SK-N-MC (cell line): Measurements from ENCODE around the gene FBXO11.
A peak's percentile ranks its signal among the peaks of the same experiment; 100 is the strongest.
"Not testable (repeated sequence)": the region's sequence is repeated elsewhere in the genome, so short reads cannot be mapped to it uniquely, and the experiment has no call there.

Source experiments
- DNase-seq: peaks from one replicate; pipeline ENCODE4 v3.0.0-alpha.2; 2011; ENCODE audit warnings: low read depth, low spot score
- H3K27ac ChIP-seq: fragments of 200-600 bp; sonication (generic); 2 replicates; pipeline ENCODE4 v1.5.1; 2016; ENCODE audit warnings: mixed run types
- H3K36me3 ChIP-seq: fragments of 200-600 bp; sonication (generic); 2 replicates; pipeline ENCODE4 v1.6.1; 2017; ENCODE audit warnings: antibody characterized with exemption, low read length, mixed read lengths; ENCODE audit not compliant: insufficient read depth
- H3K4me3 ChIP-seq: fragments of 200-600 bp; sonication (generic); 2 replicates; pipeline ENCODE4 v1.5.1; 2016
- H3K9ac ChIP-seq: fragments of 200-600 bp; sonication (generic); 2 replicates; pipeline ENCODE4 v1.8.0; 2017; ENCODE audit warnings: mixed run types, mixed read lengths; ENCODE audit not compliant: insufficient read length
- H3K9me3 ChIP-seq: fragments of 200-600 bp; sonication (generic); 2 replicates; pipeline ENCODE4 v1.6.1; 2017; ENCODE audit warnings: low read depth, mild to moderate bottlenecking, antibody characterized with exemption, low read length, moderate library complexity, mixed read lengths
- EZH2 ChIP-seq: fragments of 200-600 bp; sonication (generic); IDR thresholded peaks from one replicate; pipeline ENCODE4 v1.6.1; 2017; ENCODE audit warnings: antibody characterized with exemption
- FOXP2 ChIP-seq: optimal IDR thresholded peaks from 2 replicates; pipeline ENCODE3; 2011; ENCODE audit warnings: mild to moderate bottlenecking, moderate library complexity; ENCODE audit not compliant: insufficient read depth; ENCODE audit errors: extremely low read length, control extremely low read depth
- POLR2AphosphoS5 ChIP-seq: IDR thresholded peaks from 2 replicates; pipeline ENCODE4 v1.6.1; 2012; ENCODE audit warnings: mild to moderate bottlenecking, low read depth, low read length, borderline replicate concordance

The FBXO11 gene

GRCh38 chr2:47868611-47869352, 37.5 kb downstream of the FBXO11 start:
- no peak for DNase-seq

GRCh38 chr2:47867205-47867604, 39.1 kb downstream of the FBXO11 start:
- Histone ChIP-seq H3K9ac (no peak overlapping the region), H3K9me3 (no peaks in the 10 kb centered on the region), H3K27ac (no peak overlapping the region), H3K4me3 (no peak overlapping the region), H3K36me3 (no peaks in the 10 kb centered on the region)
- TF ChIP-seq FOXP2 (no peak), POLR2AphosphoS5 (no peak), EZH2 (no peak)
- no peak for DNase-seq

More at GRCh38 chr2:47868611-47869352, 37.5 kb downstream of the FBXO11 start:
- Histone ChIP-seq H3K9ac (no peak overlapping the region), H3K9me3 (no peaks in the 10 kb centered on the region), H3K4me3 (no peak overlapping the region), H3K27ac (no peak overlapping the region), H3K36me3 (peaks cover 6% of the 10 kb centered on the region; the same call in 1 of the 2 replicates)
- TF ChIP-seq FOXP2 (no peak), POLR2AphosphoS5 (no peak), EZH2 (no peak)

GRCh38 chr2:47864566-47864965, 41.7 kb downstream of the FBXO11 start:
- no peak for DNase-seq
- H3K9me3 ChIP-seq = no peaks in the 10 kb centered on the region
- TF ChIP-seq POLR2AphosphoS5 = no peak
- no peak for TF ChIP-seq FOXP2
- TF ChIP-seq EZH2 = no peak
- H3K27ac ChIP-seq = no peak overlapping the region
- H3K9ac ChIP-seq = no peak overlapping the region
- H3K36me3 ChIP-seq = no peaks in the 10 kb centered on the region
- no peak overlapping the region for H3K4me3 ChIP-seq

GRCh38 chr2:47862949-47863348, 43.3 kb downstream of the FBXO11 start:
- H3K9ac ChIP-seq = no peak overlapping the region
- no peaks in the 10 kb centered on the region for H3K36me3 ChIP-seq
- H3K9me3 ChIP-seq = no peaks in the 10 kb centered on the region
- no peak for TF ChIP-seq EZH2
- TF ChIP-seq POLR2AphosphoS5 = no peak
- TF ChIP-seq FOXP2 = no peak
- H3K27ac ChIP-seq = no peak overlapping the region
- H3K4me3 ChIP-seq = no peak overlapping the region
- DNase-seq = no peak

GRCh38 chr2:47853067-47853777, 53.1 kb downstream of the FBXO11 start:
- H3K36me3 ChIP-seq, H3K9me3 ChIP-seq, H3K27ac ChIP-seq, DNase-seq, H3K9ac ChIP-seq, H3K4me3 ChIP-seq: not testable (repeated sequence)

GRCh38 chr2:47850198-47850597, 56.1 kb downstream of the FBXO11 start:
- Histone ChIP-seq H3K9me3 (no peaks in the 10 kb centered on the region), H3K27ac (peak overlapping the region; percentile 65; the same call in 1 of the 2 replicates), H3K9ac (no peak overlapping the region), H3K4me3 (no peak overlapping the region), H3K36me3 (no peaks in the 10 kb centered on the region)
- TF ChIP-seq POLR2AphosphoS5 (no peak), FOXP2 (no peak), EZH2 (no peak)
- no peak for DNase-seq

GRCh38 chr2:47849368-47849767, 56.9 kb downstream of the FBXO11 start:
- Histone ChIP-seq H3K36me3 (no peaks in the 10 kb centered on the region), H3K9ac (no peak overlapping the region), H3K9me3 (no peaks in the 10 kb centered on the region), H3K4me3 (0 out of 2 replicates have a peak overlapping the region, but pooled peaks have one; percentile 32), H3K27ac (peak overlapping the region; percentile 79)
- no peak for DNase-seq
- TF ChIP-seq FOXP2 = no peak
- no peak for TF ChIP-seq POLR2AphosphoS5
- no peak for TF ChIP-seq EZH2

- TF ChIP-seq POLR2AphosphoS5 (no peak), FOXP2 (no peak), EZH2 (no peak)
- no peak for DNase-seq
Observed at GRCh38 chr2:47844162-47844561, 62.1 kb downstream of the FBXO11 start.

GRCh38 chr2:47843407-47843806, 62.9 kb downstream of the FBXO11 start:
- DNase-seq = no peak
- H3K27ac ChIP-seq = 0 out of 2 replicates have a peak overlapping the region, but pooled peaks have one; percentile 31
- no peak overlapping the region for H3K4me3 ChIP-seq
- peaks cover 12% of the 10 kb centered on the region for H3K36me3 ChIP-seq
- no peaks in the 10 kb centered on the region for H3K9me3 ChIP-seq
- no peak for TF ChIP-seq FOXP2
- H3K9ac ChIP-seq = no peak overlapping the region

More at GRCh38 chr2:47844162-47844561, 62.1 kb downstream of the FBXO11 start:
- no peak overlapping the region for H3K9ac ChIP-seq
- peaks cover 4% of the 10 kb centered on the region for H3K36me3 ChIP-seq
- H3K9me3 ChIP-seq = no peaks in the 10 kb centered on the region
- no peak overlapping the region for H3K4me3 ChIP-seq
- peak overlapping the region; percentile 49 for H3K27ac ChIP-seq
